Activated CD4-positive, alpha-beta T cell treated with anti-CD3 and anti-CD28 coated beads, Interleukin-2, amount 10 ng/mL, durations not matched to agents 7 days and 5 days (primary cell): ENCODE measurements around the gene ACACB. TPM values are rescaled to one million over a fixed set of nuclear protein-coding genes. Genes with fewer than 3 reads are reported as not detected.

Experiments
- CTCF ChIA-PET: fragments of 350-600 bp; sonication (Branson Sonifier 250); formaldehyde crosslinking; loops from one replicate; lab custom pipeline; 2021; ENCODE audit warnings: antibody characterized with exemption; lab: Charles Lee
- POLR2A ChIA-PET: fragments of 350-600 bp; sonication (Branson Sonifier 250); formaldehyde crosslinking; loops from one replicate; lab custom pipeline; 2021; ENCODE audit warnings: antibody characterized with exemption; lab: Charles Lee
- DNase-seq: peaks from one replicate; pipeline ENCODE4 v3.0.0-alpha.2; 2020
- H3K27ac Mint-ChIP-seq: one replicate; pipeline ENCODE4 v1.8.0; 2021; ENCODE audit warnings: mild to moderate bottlenecking, moderate library complexity, mixed read lengths
- H3K27me3 Mint-ChIP-seq: one replicate; pipeline ENCODE4 v1.8.0; 2021; ENCODE audit warnings: mixed read lengths
- H3K36me3 Mint-ChIP-seq: one replicate; pipeline ENCODE4 v1.8.0; 2021; ENCODE audit warnings: low read depth, mixed read lengths
- H3K4me1 Mint-ChIP-seq: one replicate; pipeline ENCODE4 v1.8.0; 2021; ENCODE audit warnings: mixed read lengths
- H3K4me3 Mint-ChIP-seq: one replicate; pipeline ENCODE4 v1.8.0; 2021; ENCODE audit warnings: mild to moderate bottlenecking, moderate library complexity, mixed read lengths
- H3K9me3 Mint-ChIP-seq: one replicate; pipeline ENCODE4 v1.8.0; 2021; ENCODE audit warnings: mixed read lengths
- total RNA-seq, 2 experiments: library from RNA; stranded (reverse); gene quantifications; one replicate each; pipeline ENCODE4 v1.2.3, GENCODE V29; 2021

The ACACB gene
- total RNA-seq, 2 experiments from 2014 or later: 10.3 to 13.3 TPM

DNA sequence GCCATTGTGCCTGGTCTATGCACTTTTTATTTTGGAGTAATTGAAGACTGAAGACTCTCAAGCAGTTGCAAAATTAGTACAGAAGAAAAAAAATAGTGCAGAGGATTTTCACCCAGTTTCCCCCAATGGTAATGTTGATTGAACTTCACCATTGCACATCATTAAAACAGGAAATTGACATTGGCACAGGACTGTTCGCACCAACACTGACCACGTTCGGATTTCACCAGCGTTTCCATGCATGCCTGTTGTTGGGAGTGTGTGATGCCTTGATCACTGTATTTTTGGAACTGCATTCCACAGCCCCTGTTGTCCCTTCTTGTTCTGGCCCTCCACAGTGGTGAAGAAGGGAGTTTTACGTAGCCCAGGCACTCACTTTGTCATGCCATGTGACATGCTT, 125.5 kb downstream of the ACACB start:
- no peak for DNase-seq
- Mint-ChIP-seq H3K36me3 (peaks cover 3% of the 10 kb centered on the region), H3K4me3 (no peak overlapping the region), H3K27me3 (no peaks in the 10 kb centered on the region), H3K27ac (no peak overlapping the region), H3K4me1 (no peaks in the 10 kb centered on the region), H3K9me3 (no peaks in the 10 kb centered on the region)
- ChIA-PET POLR2A (no interaction called here), CTCF (no interaction called here)

DNA sequence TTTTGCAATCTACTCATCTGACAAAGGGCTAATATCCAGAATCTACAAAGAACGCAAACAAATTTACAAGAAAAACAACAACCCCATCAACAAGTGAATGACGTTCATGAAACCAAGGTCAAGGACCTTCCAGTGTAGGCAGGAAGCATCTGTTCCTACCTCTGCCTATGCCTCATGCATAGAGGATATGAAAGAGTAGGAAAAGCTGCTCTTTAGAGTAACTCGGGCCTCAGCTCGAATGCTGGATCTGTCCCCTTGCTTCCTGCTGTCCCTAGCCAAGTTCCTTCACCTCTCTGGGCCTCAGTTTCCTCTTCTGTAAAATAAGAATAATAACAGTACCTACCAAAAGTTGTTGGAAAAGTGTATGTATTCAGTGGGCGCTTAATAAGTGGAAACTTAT, 127.7 kb downstream of the ACACB start:
- H3K9me3 Mint-ChIP-seq: no peaks in the 10 kb centered on the region
- H3K27me3 Mint-ChIP-seq: no peaks in the 10 kb centered on the region
- POLR2A ChIA-PET: no interaction called here
- H3K27ac Mint-ChIP-seq: no peak overlapping the region
- no peaks in the 10 kb centered on the region for H3K4me1 Mint-ChIP-seq
- CTCF ChIA-PET: interaction anchor here (0.6 kb wide), 1 partner anchor 25 kb away, joined by 3 read pairs; no protein-coding TSS in a partner anchor
- no peak overlapping the region for H3K4me3 Mint-ChIP-seq
- no peak for DNase-seq
- H3K36me3 Mint-ChIP-seq: peaks cover 3% of the 10 kb centered on the region

DNA sequence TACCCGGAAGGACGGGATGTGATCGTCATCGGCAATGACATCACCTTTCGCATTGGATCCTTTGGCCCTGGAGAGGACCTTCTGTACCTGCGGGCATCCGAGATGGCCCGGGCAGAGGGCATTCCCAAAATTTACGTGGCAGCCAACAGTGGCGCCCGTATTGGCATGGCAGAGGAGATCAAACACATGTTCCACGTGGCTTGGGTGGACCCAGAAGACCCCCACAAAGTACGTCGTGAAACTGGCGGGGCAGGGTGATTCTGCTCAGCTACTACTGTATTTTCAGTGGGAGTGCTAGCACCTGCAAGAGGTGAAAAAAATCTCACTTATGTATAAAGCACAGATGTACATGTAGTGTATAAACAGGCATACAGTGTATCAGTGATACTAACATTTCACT, 129.8 kb downstream of the ACACB start:
- Mint-ChIP-seq H3K27ac (no peak overlapping the region), H3K4me3 (no peak overlapping the region), H3K27me3 (no peaks in the 10 kb centered on the region), H3K9me3 (no peaks in the 10 kb centered on the region), H3K4me1 (peaks cover 1% of the 10 kb centered on the region), H3K36me3 (peaks cover 8% of the 10 kb centered on the region)
- ChIA-PET CTCF (no interaction called here), POLR2A (no interaction called here)
- DNase-seq: no peak

DNA sequence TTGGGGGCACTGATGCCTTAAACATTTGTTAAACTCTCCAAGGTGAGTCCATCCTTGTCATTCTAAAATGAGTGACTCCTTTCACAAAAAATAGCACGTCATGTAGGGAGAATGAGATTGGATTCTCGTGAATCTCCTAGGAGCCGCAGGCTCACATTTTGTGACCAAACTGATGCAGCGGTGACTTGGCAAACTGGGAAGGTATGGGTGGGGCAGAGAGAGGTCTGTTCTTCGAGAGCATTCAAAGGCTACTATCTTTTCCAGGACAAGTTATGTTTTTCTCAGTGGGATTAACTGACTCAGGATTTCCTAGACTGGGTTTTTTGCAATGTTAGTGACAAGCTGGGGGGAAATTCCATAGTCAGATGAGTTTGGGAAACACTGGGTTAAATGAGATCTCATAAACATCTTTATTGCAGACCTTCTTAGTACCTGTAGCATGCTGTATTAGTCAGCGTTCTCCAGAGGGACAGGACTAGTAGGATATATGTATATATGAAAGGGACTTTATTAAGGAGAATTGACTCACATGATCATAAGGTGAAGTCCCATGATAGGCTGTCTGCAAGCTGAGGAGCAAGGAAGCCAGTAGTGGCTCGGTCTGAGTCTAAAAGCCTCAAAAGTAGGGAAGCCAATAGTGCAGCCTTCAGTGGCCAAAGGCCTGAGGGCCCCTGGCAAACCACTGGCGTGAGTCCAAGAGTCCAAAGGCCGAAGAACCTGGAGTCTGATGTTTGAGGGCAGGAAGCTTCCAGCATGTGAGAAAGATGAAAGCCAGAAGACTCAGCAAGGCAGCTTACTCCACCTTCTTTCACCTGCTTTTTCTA, 131.7 kb downstream of the ACACB start:
- Mint-ChIP-seq H3K27ac (no peak overlapping the region), H3K9me3 (no peaks in the 10 kb centered on the region), H3K27me3 (no peaks in the 10 kb centered on the region), H3K4me3 (no peak overlapping the region), H3K36me3 (peaks cover 11% of the 10 kb centered on the region), H3K4me1 (peaks cover 1% of the 10 kb centered on the region)
- DNase-seq: no peak
- ChIA-PET POLR2A (no interaction called here), CTCF (no interaction called here)

DNA sequence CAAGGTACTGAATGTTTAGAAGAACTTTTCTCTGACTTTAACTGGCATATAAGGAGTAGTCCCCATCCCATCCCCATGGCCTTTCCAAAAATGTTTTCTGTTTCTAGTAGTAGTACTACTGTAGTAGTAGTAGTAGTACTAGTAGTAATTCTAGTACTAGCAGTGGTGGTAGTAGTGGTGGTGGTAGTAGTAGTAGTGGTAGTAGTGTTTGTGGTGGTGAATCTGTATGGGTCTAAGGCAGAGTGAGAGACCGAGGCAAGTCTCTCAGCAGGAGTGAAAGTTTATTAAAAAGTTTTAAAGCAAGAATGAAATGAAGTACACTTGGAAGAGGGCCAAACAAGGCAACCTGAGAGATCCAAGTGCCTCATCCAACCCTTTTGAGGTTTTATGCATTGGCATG, 134.1 kb downstream of the ACACB start:
- H3K36me3 Mint-ChIP-seq: peaks cover 25% of the 10 kb centered on the region
- no peak overlapping the region for H3K4me3 Mint-ChIP-seq
- no peak overlapping the region for H3K27ac Mint-ChIP-seq
- no peak for DNase-seq
- H3K27me3 Mint-ChIP-seq: no peaks in the 10 kb centered on the region
- H3K4me1 Mint-ChIP-seq: peaks cover 1% of the 10 kb centered on the region
- ChIA-PET CTCF (no interaction called here), POLR2A (no interaction called here)
- peaks cover 16% of the 10 kb centered on the region for H3K9me3 Mint-ChIP-seq

DNA sequence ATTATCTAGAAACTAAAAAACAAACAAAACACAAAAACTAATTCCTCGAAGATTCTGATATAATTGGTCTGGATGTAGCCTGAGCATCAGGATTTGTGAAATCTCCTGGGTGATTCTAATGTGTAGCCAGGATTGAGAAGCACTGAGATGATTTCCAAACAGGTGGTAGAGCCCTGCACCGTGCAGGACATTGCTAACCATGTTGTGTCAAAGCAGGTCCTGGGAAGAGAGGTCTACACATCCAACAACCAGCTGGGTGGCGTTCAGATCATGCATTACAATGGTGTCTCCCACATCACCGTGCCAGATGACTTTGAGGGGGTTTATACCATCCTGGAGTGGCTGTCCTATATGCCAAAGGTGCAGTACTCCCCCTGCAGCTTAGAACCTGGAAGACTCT, 136.4 kb downstream of the ACACB start:
- Mint-ChIP-seq H3K27me3 (no peaks in the 10 kb centered on the region), H3K4me3 (no peak overlapping the region), H3K36me3 (peaks cover 25% of the 10 kb centered on the region), H3K27ac (no peak overlapping the region), H3K9me3 (peaks cover 16% of the 10 kb centered on the region), H3K4me1 (peaks cover 1% of the 10 kb centered on the region)
- ChIA-PET CTCF (no interaction called here), POLR2A (no interaction called here)
- DNase-seq: no peak

DNA sequence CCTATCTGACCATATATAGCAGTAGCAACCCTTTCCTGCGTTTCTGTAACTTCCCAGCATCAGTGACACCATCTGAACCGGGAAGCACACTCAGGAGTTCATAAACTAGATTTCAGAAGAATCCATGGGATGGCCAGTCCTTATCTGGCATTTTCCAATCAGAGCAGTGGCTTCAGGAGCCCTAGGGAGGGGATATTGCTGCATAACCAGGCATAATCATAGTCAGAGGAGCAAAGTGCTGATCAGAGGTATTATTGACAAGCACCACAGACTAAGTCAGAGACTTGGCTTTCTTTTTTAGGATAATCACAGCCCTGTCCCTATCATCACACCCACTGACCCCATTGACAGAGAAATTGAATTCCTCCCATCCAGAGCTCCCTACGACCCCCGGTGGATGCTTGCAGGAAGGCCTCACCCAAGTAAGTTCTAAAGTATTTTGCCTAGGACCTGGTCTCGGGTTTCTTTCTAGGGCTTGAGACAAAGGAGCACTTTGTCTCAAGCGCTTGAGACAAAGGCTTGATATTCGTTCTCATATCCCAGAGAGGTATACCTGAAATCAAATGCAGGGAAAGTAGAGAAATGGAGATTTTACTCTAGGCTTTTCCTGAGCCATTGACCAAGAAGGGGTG, 137.6 kb downstream of the ACACB start:
- H3K27ac Mint-ChIP-seq: no peak overlapping the region

DNA sequence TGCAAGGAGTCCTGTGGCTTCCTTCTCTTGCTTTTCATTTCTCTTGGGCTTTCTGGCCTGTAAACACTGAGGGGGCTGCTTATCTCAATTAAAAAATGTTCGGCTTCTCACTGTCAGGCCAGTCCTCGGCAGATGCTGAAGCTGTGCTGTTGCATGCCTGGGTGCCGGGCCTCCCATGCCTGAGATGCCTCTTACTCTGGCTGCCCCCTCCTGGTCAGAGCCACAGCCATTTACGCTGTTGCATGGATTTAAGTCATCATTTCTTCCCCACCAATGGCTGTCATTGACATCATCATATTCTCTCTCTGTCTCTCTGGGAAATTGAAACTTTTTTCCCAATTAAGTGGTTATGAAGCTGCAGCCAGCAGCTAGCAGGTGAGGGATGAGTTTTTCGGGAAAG, 139.0 kb downstream of the ACACB start:
- Mint-ChIP-seq H3K9me3 (peaks cover 16% of the 10 kb centered on the region), H3K27me3 (no peaks in the 10 kb centered on the region), H3K4me3 (no peak overlapping the region), H3K36me3 (peaks cover 23% of the 10 kb centered on the region), H3K4me1 (peaks cover 1% of the 10 kb centered on the region), H3K27ac (no peak overlapping the region)
- ChIA-PET POLR2A (no interaction called here), CTCF (no interaction called here)
- DNase-seq: no peak

More for the DNA sequence above, 137.6 kb downstream of the ACACB start:
- Mint-ChIP-seq H3K4me1 (peaks cover 1% of the 10 kb centered on the region), H3K9me3 (peaks cover 16% of the 10 kb centered on the region), H3K4me3 (no peak overlapping the region), H3K27me3 (no peaks in the 10 kb centered on the region), H3K36me3 (peaks cover 25% of the 10 kb centered on the region)
- CTCF ChIA-PET: interaction anchor here (0.6 kb wide), 1 partner anchor 227 kb away, joined by 3 read pairs; no protein-coding TSS in a partner anchor
- DNase-seq: no peak
- POLR2A ChIA-PET: no interaction called here

DNA sequence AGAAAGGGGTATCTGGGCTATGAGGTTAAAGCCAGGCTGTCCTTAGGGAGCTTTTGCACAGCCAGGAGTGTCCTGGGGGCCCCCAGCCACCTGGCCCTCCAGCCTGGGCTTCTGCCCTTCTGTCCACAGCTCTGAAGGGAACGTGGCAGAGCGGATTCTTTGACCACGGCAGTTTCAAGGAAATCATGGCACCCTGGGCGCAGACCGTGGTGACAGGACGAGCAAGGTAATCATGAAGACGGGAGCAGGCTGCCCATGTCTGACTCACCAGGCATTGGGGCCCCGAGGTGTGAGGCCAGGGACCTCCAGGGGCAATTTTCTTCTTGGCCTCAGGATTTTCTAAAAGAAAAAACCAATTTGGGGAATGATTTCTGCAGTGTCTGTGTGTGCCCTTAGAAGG, 139.6 kb downstream of the ACACB start:
- H3K4me1 Mint-ChIP-seq: no peaks in the 10 kb centered on the region
- CTCF ChIA-PET: interaction anchor here (1.2 kb wide), 1 partner anchor 11 kb away, joined by 4 read pairs; no protein-coding TSS in a partner anchor

DNA sequence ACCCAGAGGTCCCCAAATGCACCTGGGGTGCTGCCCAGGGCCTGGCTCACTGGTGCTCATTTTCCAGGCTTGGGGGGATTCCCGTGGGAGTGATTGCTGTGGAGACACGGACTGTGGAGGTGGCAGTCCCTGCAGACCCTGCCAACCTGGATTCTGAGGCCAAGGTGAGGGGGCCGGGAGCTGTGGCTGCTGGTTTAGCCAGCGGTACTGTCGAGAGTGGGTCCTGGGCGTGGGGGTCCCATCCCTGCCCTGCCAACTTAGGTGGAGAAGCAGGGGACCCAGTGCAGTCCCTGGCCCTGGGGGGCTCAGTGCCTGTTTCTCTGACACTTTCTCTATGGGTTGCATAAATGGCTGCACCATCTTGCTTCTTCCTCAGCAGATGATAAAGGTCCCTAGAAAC, 141.8 kb downstream of the ACACB start:
- ChIA-PET POLR2A (no interaction called here), CTCF (no interaction called here)
- no peak overlapping the region for H3K27ac Mint-ChIP-seq
- no peak for DNase-seq
- no peaks in the 10 kb centered on the region for H3K4me1 Mint-ChIP-seq
- H3K9me3 Mint-ChIP-seq: peaks cover 15% of the 10 kb centered on the region
- no peak overlapping the region for H3K4me3 Mint-ChIP-seq
- peaks cover 14% of the 10 kb centered on the region for H3K36me3 Mint-ChIP-seq
- H3K27me3 Mint-ChIP-seq: no peaks in the 10 kb centered on the region

More for the DNA sequence above, 139.6 kb downstream of the ACACB start:
- no peak overlapping the region for H3K4me3 Mint-ChIP-seq
- H3K27ac Mint-ChIP-seq: no peak overlapping the region
- no peaks in the 10 kb centered on the region for H3K27me3 Mint-ChIP-seq
- POLR2A ChIA-PET: no interaction called here
- peaks cover 16% of the 10 kb centered on the region for H3K9me3 Mint-ChIP-seq
- DNase-seq: no peak
- H3K36me3 Mint-ChIP-seq: peaks cover 21% of the 10 kb centered on the region

DNA sequence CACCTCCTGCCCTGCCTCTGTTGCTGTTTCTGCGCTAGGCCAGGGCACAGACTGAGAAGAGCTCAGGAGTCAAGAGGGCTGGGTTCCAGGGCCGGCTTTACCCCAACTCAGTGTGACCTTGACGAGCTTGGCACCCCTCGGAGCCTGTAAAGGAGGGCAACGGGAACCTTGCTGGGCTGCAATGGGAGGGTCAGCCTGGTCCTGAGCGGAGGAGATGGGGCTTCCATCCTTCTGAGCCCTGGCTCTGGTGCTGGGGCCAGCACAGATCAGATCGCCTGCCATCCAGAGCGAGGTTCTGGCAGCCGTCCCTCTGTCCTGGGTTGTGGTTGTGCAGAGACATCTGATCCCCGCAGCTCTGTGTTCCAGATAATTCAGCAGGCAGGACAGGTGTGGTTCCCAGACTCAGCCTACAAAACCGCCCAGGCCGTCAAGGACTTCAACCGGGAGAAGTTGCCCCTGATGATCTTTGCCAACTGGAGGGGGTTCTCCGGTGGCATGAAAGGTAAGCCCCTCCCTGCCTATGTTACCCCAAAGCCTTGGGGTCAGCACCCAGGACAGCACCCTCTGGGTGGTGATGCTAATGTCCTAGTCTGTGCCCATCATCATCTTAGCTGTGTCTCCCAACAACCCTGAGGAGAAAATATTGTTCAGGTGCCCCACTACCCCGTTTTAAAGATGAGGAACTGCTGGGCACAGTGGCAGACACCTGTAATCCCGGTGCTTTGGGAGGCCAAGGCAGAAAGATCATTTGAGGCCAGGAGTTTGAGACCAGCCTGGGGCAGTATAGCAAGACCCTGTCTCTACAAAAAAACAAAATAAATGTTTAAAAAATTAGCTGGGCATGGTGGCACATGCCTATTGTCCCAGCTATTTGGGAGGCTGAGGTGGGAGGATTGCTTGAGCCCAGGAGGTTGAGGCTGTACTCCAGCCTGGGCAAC, 142.5 kb downstream of the ACACB start:
- Mint-ChIP-seq H3K27me3 (no peaks in the 10 kb centered on the region), H3K4me3 (no peak overlapping the region), H3K9me3 (peaks cover 8% of the 10 kb centered on the region), H3K36me3 (peaks cover 8% of the 10 kb centered on the region), H3K4me1 (no peaks in the 10 kb centered on the region), H3K27ac (no peak overlapping the region)
- CTCF ChIA-PET: interaction anchor here (0.7 to 0.9 kb wide), 2 partner anchors 10 to 128 kb away, joined by 3 to 4 read pairs; no protein-coding TSS in a partner anchor
- POLR2A ChIA-PET: no interaction called here
- DNase-seq: no peak

DNA sequence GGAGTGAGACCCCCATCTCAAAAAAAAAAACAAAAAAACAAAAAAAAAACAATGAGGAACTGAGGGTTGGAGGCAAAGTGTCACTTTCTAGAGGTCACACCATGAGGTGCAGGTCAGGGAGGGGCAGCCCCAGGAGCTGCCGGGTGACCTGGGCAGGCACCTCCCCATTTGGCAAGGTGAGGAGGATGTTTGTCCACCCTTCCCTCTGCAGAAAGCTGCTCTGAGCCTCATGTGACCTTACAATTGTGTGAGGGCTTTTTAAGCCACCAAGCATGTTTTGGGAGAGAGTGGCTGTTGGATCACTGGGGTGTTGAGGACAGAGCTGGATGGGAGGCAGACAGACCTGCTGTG, 143.1 kb downstream of the ACACB start:
- Mint-ChIP-seq H3K36me3 (peaks cover 4% of the 10 kb centered on the region), H3K4me1 (no peaks in the 10 kb centered on the region), H3K27me3 (no peaks in the 10 kb centered on the region), H3K4me3 (no peak overlapping the region), H3K9me3 (peaks cover 4% of the 10 kb centered on the region), H3K27ac (no peak overlapping the region)
- POLR2A ChIA-PET: no interaction called here
- CTCF ChIA-PET: interaction anchor here (0.9 kb wide), 1 partner anchor 10 kb away, joined by 4 read pairs; no protein-coding TSS in a partner anchor
- DNase-seq: no peak
